HG02798 (cell line): Measurements from ENCODE around the gene ABCF2.

ENCODE experiments used
- ATAC-seq: cut with Tn5 transposase; IDR thresholded peaks from one replicate; pipeline ENCODE4 v1.9.1; 2021; ENCODE audit warnings: mild to moderate bottlenecking; ENCODE audit not compliant: unreplicated experiment, poor library complexity

ABCF2 gene

GRCh38 chr7:151176401-151176800 is 50.6 kb downstream of the ABCF2 start:
- no peak for ATAC-seq

GRCh38 chr7:151175793-151176311 is 51.2 kb downstream of the ABCF2 start:
- no peak for ATAC-seq

GRCh38 chr7:151175047-151175792 is 51.8 kb downstream of the ABCF2 start:
- no peak for ATAC-seq

GRCh38 chr7:151174246-151175046 is 52.6 kb downstream of the ABCF2 start:
- no peak for ATAC-seq

- ATAC-seq: no peak
These were observed 53.4 kb downstream of the ABCF2 start for GRCh38 chr7:151173386-151174245.

GRCh38 chr7:151172273-151173141 is 54.5 kb downstream of the ABCF2 start:
- ATAC-seq: peak; percentile 67

GRCh38 chr7:151168787-151169162 is 58.2 kb downstream of the ABCF2 start:
- ATAC-seq: no peak

- ATAC-seq: peak; percentile 47
These were observed 58.8 kb downstream of the ABCF2 start for GRCh38 chr7:151168003-151168786.

GRCh38 chr7:151167197-151167961 is 59.6 kb downstream of the ABCF2 start, which contains the start of gene GBX1:
TSS of gene GBX1 (minus strand) at chr7:151167694. CDS start at chr7:151167548, 146 bp downstream.
- no peak for ATAC-seq

- ATAC-seq: no peak
These were observed 60.3 kb downstream of the ABCF2 start for GRCh38 chr7:151166629-151167196.
